GM06990 (cell line): ENCODE measurements around the gene CACNA1E.

Experiments used
- DNase-seq: peaks from one replicate; pipeline ENCODE4 v3.0.0-alpha.2; 2011; ENCODE audit not compliant: insufficient read length; ENCODE audit errors: extremely low read depth
- H3K27me3 ChIP-seq: replicated peaks from 2 replicates; pipeline ENCODE4 v1.6.0; 2011; ENCODE audit warnings: low read length; ENCODE audit not compliant: control insufficient read depth, insufficient read depth
- H3K36me3 ChIP-seq: 2 replicates; pipeline ENCODE4 v1.5.1; 2011; ENCODE audit warnings: low read length; ENCODE audit not compliant: control insufficient read depth, insufficient read depth
- H3K4me3 ChIP-seq: replicated peaks from 2 replicates; pipeline ENCODE4 v1.5.1; 2011; ENCODE audit warnings: low read depth, mild to moderate bottlenecking, control low read depth, low read length
- CTCF ChIP-seq: IDR thresholded peaks from 2 replicates; pipeline ENCODE4 v1.5.1; 2011; ENCODE audit warnings: low read length, control low read depth, mild to moderate bottlenecking, inconsistent platforms; ENCODE audit not compliant: insufficient read depth, poor library complexity, severe bottlenecking

The CACNA1E gene

GRCh38 chr1:181655756-181656155 lies 172.4 kb downstream of the CACNA1E start:
- DNase-seq: no peak
- no peak overlapping the region for H3K4me3 ChIP-seq
- H3K36me3 ChIP-seq: no peaks in the 10 kb centered on the region
- no peaks in the 10 kb centered on the region for H3K27me3 ChIP-seq
- TF ChIP-seq CTCF: no peak

- no peak for TF ChIP-seq CTCF
- no peak for DNase-seq
- Histone ChIP-seq H3K4me3 (no peak overlapping the region), H3K27me3 (no peaks in the 10 kb centered on the region), H3K36me3 (no peaks in the 10 kb centered on the region)
Observed at GRCh38 chr1:181656491-181656890, 173.2 kb downstream of the CACNA1E start.

DNA sequence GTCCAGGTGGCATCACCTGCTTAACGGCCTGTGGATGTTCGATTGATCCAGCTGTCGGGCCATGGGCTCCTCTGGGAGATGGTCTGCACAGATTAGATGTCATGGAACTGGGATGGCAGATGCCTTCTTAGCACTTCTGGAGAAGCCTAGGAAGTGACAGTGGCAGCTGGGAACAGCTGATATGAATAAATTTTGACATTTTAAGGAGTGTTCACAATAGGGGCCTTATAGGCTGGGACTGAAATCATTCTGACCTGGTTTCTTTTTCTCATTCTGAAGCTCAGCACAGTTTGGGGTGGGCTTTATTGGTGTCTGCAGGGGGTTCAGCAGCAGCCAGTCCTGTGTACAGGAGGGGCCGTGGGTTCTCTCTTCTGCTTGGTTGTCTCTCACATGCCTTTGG lies 175.3 kb downstream of the CACNA1E start:
- TF ChIP-seq CTCF: no peak
- Histone ChIP-seq H3K27me3 (no peaks in the 10 kb centered on the region), H3K36me3 (no peaks in the 10 kb centered on the region), H3K4me3 (no peak overlapping the region)
- no peak for DNase-seq

GRCh38 chr1:181659321-181659957 lies 176.1 kb downstream of the CACNA1E start:
- Histone ChIP-seq H3K27me3 (no peaks in the 10 kb centered on the region), H3K4me3 (no peak overlapping the region), H3K36me3 (no peaks in the 10 kb centered on the region)
- no peak for DNase-seq
- TF ChIP-seq CTCF: no peak

DNA sequence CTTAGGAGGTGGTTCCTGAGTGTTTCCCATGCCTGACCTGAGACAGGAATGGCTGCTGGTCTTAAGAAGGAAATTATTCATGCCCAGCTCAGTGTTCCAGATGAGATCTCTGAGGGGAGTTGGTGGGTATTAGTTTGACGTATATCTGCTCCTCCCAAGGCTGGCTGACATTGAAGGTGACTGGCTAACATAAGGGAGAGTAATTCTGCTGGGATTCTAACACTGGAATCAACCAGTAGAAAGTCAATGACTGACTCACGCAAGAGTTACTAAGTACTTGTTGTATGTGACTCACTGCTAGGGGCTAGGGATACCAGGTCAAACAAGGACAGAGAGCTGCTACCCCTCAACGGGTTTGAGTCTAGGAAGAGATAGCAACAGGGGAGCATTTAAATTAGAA lies 177.3 kb downstream of the CACNA1E start:
- DNase-seq: no peak
- H3K27me3 ChIP-seq: no peaks in the 10 kb centered on the region
- no peak overlapping the region for H3K4me3 ChIP-seq
- no peaks in the 10 kb centered on the region for H3K36me3 ChIP-seq
- TF ChIP-seq CTCF: no peak

DNA sequence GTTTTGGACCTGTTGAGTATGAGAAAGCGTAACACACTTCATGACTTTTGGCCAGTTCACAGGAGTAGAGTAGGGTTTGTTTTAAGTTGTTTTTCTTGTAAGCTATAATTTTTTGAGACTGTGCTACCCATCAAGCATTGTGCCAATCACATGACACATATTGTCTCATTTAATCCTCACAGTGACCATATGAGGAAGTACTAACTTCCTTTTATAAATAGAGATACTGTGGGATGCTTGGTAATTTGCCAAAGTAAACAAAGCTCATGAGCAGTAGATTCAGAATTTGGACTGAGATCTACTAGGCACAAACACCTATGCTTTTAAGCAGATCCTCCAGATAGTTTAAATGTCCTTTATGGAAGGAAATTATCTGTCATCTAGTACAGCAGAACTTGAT lies 178.3 kb downstream of the CACNA1E start:
- Histone ChIP-seq H3K36me3 (no peaks in the 10 kb centered on the region), H3K4me3 (no peak overlapping the region), H3K27me3 (no peaks in the 10 kb centered on the region)
- no peak for TF ChIP-seq CTCF
- DNase-seq: no peak
